Ramos (cell line): ENCODE measurements around the gene GADL1.

Source experiments
- in situ Hi-C: fragments of 300-500 bp; cut with MboI; formaldehyde crosslinking; loops from one replicate; pipeline ENCODE4 v1.14.3; 2022; ENCODE audit warnings: low sequenced_read_pairs; ENCODE audit not compliant: unreplicated experiment

GADL1 gene

GRCh38 chr3:30813734-30814133 is 80.7 kb downstream of the GADL1 start:
- in situ Hi-C loops: no loop called here

- in situ Hi-C loops: no loop called here
Measured at GRCh38 chr3:30811151-30811795, 83.2 kb downstream of the GADL1 start.

DNA sequence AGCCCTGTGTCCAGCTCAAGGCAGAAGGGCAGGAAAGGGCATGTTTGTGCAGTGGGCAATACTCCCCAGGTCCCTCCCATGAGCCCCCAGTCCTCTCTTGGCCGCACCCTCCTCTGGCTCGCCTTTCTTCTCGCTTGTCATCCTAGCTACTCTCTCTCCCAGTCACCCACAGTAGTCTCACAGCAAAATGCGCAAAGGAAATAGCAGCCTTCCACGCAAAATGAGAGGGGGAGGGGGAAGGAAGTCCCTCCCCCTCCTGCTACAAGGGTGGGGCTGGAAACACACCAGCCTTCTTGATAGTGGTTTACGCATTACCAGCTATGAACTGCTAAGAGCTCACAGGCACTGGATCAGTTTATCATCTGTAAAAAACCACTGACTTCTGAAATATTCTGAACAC is 83.8 kb downstream of the GADL1 start:
- in situ Hi-C loops: no loop called here

GRCh38 chr3:30805695-30806094 is 88.8 kb downstream of the GADL1 start:
- in situ Hi-C loops: no loop called here

GRCh38 chr3:30804984-30805383 is 89.5 kb downstream of the GADL1 start:
- in situ Hi-C loops: no loop called here

GRCh38 chr3:30795176-30795575 is 99.3 kb downstream of the GADL1 start:
- in situ Hi-C loops: no loop called here

GRCh38 chr3:30793740-30794139 is 100.7 kb downstream of the GADL1 start:
- in situ Hi-C loops: no loop called here

DNA sequence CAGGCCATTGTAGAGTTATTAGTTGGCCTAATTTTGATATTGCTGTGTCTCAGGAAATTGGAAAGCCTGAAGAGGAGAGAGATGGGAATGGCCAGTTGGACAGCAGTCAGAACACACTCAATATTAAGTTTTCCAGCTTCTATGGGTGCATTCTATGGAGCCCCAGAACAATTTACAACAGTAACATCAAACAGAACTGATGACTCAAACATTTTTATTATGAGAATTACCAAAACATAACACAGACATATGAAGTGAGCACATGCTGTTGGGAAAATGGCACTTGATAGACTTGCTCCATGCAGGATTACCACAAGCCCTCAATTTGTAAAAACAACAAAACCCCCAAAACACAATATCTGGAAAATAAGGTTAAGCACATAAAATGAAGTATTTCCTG is 104.3 kb downstream of the GADL1 start:
- in situ Hi-C loops: no loop called here

GRCh38 chr3:30786365-30786764 is 108.1 kb downstream of the GADL1 start:
- in situ Hi-C loops: no loop called here

DNA sequence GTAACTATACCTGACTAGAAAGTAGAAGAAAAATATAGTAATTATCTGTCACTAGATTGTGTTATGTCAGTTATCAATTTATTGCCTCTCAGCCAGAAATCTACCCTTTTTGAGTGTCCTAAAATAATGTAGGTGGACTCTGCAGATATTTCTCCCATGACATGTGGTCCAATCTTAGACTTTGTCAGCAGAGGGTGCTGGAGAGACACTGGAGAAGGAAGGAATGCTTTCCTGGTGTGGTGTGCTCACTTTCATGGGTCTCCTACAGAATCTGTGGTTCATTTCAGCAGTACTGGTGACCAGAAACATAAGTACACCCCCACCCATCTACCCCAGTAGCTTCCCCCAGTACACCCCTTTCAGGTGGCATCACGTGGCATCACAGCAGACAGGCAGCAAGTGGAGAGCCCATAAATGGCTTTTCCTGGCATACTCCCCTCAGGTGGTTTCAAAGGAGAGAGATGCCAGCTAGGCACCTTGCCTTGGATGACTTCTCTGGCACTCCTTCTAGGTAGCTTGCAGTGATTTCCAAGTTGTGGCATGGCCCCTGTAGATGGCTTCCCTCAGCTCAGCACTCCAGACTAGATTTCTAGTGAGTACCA is 114.7 kb downstream of the GADL1 start:
- in situ Hi-C loops: no loop called here

GRCh38 chr3:30778933-30779332 is 115.5 kb downstream of the GADL1 start:
- in situ Hi-C loops: no loop called here

DNA sequence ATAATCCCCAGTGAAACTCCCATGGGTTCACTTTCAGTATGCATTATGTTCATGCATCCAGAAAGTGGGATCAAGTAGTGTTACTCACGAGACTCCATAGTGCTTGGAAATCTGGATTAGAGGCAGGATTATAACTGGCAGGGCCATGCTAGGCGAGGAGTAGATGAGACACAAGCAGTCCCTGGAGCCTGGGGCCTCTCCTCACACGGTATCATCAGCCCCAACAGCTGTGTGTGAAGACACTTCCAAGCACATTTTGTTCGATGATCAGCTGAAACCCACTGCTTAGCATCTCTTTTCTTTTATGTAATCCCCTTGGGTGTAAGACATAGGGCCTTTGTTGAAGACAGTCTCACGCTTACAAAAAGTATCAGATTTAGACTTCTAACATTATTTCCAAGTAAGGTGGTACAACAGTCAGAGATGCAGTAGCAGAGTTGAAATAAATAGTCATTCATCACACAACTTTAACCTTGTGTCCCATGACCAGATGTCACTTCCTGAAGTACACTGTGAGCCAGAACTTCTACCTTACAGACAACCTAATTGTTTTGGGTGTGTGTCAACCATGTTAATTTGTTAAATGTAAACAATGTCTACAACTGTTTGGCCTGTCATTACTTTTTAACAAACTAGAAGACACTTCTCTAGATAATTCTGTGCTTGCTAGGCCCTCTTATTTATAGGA is 116.9 kb downstream of the GADL1 start:
- in situ Hi-C loops: no loop called here

DNA sequence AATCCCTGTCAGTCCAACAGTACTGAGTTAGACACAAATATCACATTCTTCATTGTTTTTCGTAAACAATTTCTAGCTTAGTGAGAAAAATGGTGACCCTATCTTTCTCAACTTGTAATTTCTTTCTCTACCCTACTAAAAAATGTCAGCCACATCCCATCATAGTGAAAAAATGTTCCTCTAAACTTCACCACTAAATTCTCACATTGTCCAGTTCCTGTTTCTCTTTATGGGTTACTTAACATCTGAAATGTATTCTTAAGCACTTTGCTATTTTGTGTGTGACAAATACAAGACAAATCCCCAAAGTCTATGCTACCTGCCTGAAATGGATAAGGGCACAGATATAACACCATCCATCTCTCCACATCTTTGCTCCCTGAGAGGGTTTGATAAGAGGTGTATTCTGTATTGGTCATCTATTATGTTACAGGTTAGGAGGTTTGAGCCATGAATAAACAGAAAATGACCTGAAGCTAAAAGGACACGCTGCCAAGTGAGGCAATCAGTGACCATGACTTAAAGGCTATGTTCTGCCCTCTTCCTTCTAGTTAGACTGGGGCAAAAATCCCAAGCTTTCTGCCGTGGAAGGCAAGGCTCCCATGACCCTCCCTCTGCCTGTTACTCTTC is 118.2 kb downstream of the GADL1 start:
- in situ Hi-C loops: no loop called here

DNA sequence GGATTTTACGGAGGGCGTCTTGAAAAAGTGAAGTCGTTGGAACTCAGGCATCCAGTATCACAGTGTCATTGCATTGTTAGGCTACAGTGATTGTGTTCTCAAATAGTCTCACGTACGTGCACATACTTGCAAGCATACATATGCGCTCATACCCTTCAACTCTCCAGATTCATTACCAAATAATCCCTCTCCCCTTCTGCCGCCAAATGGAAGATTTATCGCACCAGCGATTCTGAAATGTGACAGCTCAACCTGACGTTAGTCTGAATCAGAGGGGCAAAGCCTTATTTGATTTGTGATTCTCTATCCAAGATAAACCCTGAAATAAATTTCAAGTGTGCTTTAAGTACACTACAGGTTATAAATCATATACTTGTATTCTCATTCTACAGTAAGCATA is 119.4 kb downstream of the GADL1 start:
- in situ Hi-C loops: no loop called here

GRCh38 chr3:30774062-30774461 is 120.4 kb downstream of the GADL1 start:
- in situ Hi-C loops: no loop called here

- in situ Hi-C loops: no loop called here
Measured at GRCh38 chr3:30770387-30770786, 124.1 kb downstream of the GADL1 start.

DNA sequence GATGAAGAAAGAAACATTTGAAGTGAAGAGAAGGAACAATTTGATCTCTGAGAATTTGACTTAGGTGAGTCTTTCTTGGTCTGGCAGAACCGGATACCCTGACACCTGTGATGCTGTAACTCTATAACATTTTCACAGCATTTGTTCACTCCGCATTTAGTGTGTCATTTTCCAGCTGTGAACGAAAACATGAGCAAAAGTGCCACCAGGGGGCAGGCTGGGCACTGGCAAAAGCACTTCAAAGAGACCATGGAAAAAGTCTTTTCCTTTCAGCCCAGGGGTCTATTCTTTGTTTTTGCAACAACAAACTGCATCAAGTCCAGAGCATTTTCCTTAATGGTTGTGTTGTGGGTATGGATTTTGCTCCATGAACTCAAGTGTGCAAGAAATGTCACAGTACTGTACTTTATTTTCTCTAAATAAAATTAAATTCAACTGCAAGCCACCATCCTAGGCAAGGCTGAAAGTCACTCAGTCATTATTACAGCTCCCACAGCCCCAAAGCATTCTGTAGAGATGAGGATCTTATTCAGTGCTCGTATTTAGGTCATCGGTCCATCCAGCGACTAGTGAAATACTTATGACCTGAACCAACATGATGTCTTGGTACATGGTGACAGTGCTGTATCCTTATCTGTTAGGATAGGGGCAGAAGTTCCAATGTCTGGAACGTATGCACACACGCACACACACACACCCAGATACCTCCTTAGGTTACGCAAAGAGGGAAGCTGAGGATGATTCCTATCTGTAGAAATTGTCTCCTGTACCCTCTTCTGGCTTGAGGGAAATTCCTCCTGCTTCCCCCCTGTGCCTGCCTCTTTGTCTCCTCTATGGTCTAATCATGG is 125.5 kb downstream of the GADL1 start:
- in situ Hi-C loops: no loop called here

DNA sequence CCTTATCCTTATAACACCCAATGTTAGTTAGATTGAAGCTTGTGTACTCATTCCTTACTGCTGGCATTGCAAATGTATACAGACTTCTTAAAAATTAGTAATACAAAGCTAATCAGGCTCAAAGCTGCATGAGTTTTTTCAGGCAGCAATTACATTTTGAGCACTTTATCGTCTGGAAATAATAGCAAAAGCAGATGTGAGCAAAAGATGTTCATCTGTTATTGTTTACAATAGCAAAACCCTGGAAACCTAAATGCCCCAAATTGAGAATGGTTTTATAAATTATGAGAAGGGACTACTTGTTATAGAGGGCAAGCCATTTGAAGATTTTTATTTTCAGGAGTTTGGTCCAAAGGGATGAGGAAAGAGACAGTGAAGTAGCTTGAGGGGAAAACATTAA is 126.4 kb downstream of the GADL1 start:
- in situ Hi-C loops: no loop called here

- in situ Hi-C loops: no loop called here
Measured at GRCh38 chr3:30766522-30766921, 127.9 kb downstream of the GADL1 start.

GRCh38 chr3:30764891-30765290 is 129.6 kb downstream of the GADL1 start:
- in situ Hi-C loops: no loop called here
